ENCODE results near the gene TPM2.

The TPM2 gene

GRCh38 chr9:35682520-35683315, 7.0 kb downstream of the TPM2 start:
- H3K27me3 ChIP-seq (ENCODE audit: low read length), result no peaks in the 10 kb centered on the region
- no peaks in the 10 kb centered on the region for H3K9me3 ChIP-seq (ENCODE audit: insufficient read depth, low read length)
- H3K4me2 ChIP-seq (ENCODE audit: low read depth, low read length, poor library complexity, severe bottlenecking), result no peak overlapping the region
- no peaks in the 10 kb centered on the region for H3F3A ChIP-seq (ENCODE audit: insufficient read depth)
- H3K4me3 ChIP-seq (ENCODE audit: insufficient read depth, low read length, poor library complexity, severe bottlenecking), result no peak overlapping the region
- H3K9ac ChIP-seq (ENCODE audit: low read length), result no peak overlapping the region
- no peaks in the 10 kb centered on the region for H3K9me2 ChIP-seq (replicated peaks; ENCODE audit: insufficient read depth, low read length)
- H4K20me1 ChIP-seq (ENCODE audit: low read depth, low read length), result no peaks in the 10 kb centered on the region
- H3K79me2 ChIP-seq (ENCODE audit: insufficient read depth, low read length), result no peaks in the 10 kb centered on the region
- no peak overlapping the region for H2AFZ ChIP-seq (ENCODE audit: low read depth, low read length, severe bottlenecking)
- no peak overlapping the region for H3K27ac ChIP-seq (ENCODE audit: low read depth, low read length)
- H3K36me3 ChIP-seq (ENCODE audit: low read length), result no peaks in the 10 kb centered on the region
- TF ChIP-seq CTCF (IDR thresholded peaks at IDR 0.05; ENCODE audit: insufficient read depth, low read length, poor library complexity, severe bottlenecking), result no peak
- no peak for TF ChIP-seq EZH2phosphoT487 (conservative IDR thresholded peaks at IDR 0.05; ENCODE audit: low read length)

GRCh38 chr9:35682051-35682450, 7.7 kb downstream of the TPM2 start:
- no peak overlapping the region for H3K4me3 ChIP-seq (ENCODE audit: insufficient read depth, low read length, poor library complexity, severe bottlenecking)
- no peaks in the 10 kb centered on the region for H3K36me3 ChIP-seq (ENCODE audit: low read length)
- no peaks in the 10 kb centered on the region for H3K9me3 ChIP-seq (ENCODE audit: insufficient read depth, low read length)
- TF ChIP-seq CTCF (IDR thresholded peaks at IDR 0.05; ENCODE audit: insufficient read depth, low read length, poor library complexity, severe bottlenecking) (no peak), EZH2phosphoT487 (conservative IDR thresholded peaks at IDR 0.05; ENCODE audit: low read length) (no peak)
- no peaks in the 10 kb centered on the region for H3F3A ChIP-seq (ENCODE audit: insufficient read depth)
- H4K20me1 ChIP-seq (ENCODE audit: low read depth, low read length), result no peaks in the 10 kb centered on the region
- no peak overlapping the region for H3K4me2 ChIP-seq (ENCODE audit: low read depth, low read length, poor library complexity, severe bottlenecking)
- no peaks in the 10 kb centered on the region for H3K79me2 ChIP-seq (ENCODE audit: insufficient read depth, low read length)
- H3K9ac ChIP-seq (ENCODE audit: low read length), result no peak overlapping the region
- H3K27me3 ChIP-seq (ENCODE audit: low read length), result no peaks in the 10 kb centered on the region
- no peak overlapping the region for H3K27ac ChIP-seq (ENCODE audit: low read depth, low read length)
- H3K9me2 ChIP-seq (replicated peaks; ENCODE audit: insufficient read depth, low read length), result no peaks in the 10 kb centered on the region
- no peak overlapping the region for H2AFZ ChIP-seq (ENCODE audit: low read depth, low read length, severe bottlenecking)

- no peaks in the 10 kb centered on the region for H3K9me3 ChIP-seq (ENCODE audit: insufficient read depth, low read length)
- no peaks in the 10 kb centered on the region for H3K79me2 ChIP-seq (ENCODE audit: insufficient read depth, low read length)
- H3K4me2 ChIP-seq (ENCODE audit: low read depth, low read length, poor library complexity, severe bottlenecking), result no peak overlapping the region
- H3K27me3 ChIP-seq (ENCODE audit: low read length), result no peaks in the 10 kb centered on the region
- H3K9me2 ChIP-seq (replicated peaks; ENCODE audit: insufficient read depth, low read length), result no peaks in the 10 kb centered on the region
- no peak overlapping the region for H2AFZ ChIP-seq (ENCODE audit: low read depth, low read length, severe bottlenecking)
- H3F3A ChIP-seq (ENCODE audit: insufficient read depth), result no peaks in the 10 kb centered on the region
- H3K36me3 ChIP-seq (ENCODE audit: low read length), result no peaks in the 10 kb centered on the region
- no peak overlapping the region for H3K27ac ChIP-seq (ENCODE audit: low read depth, low read length)
- H4K20me1 ChIP-seq (ENCODE audit: low read depth, low read length), result no peaks in the 10 kb centered on the region
- no peak overlapping the region for H3K4me3 ChIP-seq (ENCODE audit: insufficient read depth, low read length, poor library complexity, severe bottlenecking)
- no peak overlapping the region for H3K9ac ChIP-seq (ENCODE audit: low read length)
- no peak for TF ChIP-seq EZH2phosphoT487 (conservative IDR thresholded peaks at IDR 0.05; ENCODE audit: low read length)
- TF ChIP-seq CTCF (IDR thresholded peaks at IDR 0.05; ENCODE audit: insufficient read depth, low read length, poor library complexity, severe bottlenecking), result no peak
Observed at GRCh38 chr9:35681341-35682002, 8.3 kb downstream of the TPM2 start.
